ENCODE data around the gene SEC14L5.
"Not testable (repeated sequence)": the region's sequence is repeated elsewhere in the genome, so short reads cannot be mapped to it uniquely, and the experiment has no call there.

Gene SEC14L5

GRCh38 chr16:4954714-4955113 lies 3.4 kb upstream of the SEC14L5 start:
- DNase-seq: no peak

- no peak for DNase-seq
These were observed 760 bp upstream of the SEC14L5 start for GRCh38 chr16:4957420-4957719.

GRCh38 chr16:4958510-4959438 lies 644 bp downstream of the SEC14L5 start:
- DNase-seq: no peak

- DNase-seq: no peak
These were observed 2.4 kb downstream of the SEC14L5 start for GRCh38 chr16:4960579-4960978.

DNA sequence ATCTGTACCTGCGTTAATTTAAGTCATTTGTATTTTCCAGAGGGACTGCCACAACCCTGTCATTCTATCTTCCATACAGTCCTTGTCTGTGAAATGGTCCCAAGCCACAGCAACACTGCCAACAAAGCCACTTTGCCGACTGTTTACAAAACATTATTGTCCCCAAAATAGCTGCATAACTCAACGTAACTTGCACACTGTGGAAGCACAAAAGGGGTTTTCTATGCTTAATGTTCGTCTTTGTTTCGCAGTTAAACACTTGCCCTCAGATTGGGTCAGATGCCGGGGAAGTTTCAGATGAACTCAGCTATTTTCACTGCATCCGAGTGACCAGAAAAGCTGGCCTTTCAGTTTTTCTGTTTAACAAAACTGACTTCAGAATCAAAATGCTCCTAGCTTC lies 4.6 kb downstream of the SEC14L5 start:
- DNase-seq: no peak

GRCh38 chr16:4963527-4963926 lies 5.4 kb downstream of the SEC14L5 start:
- not testable (repeated sequence) for DNase-seq

DNA sequence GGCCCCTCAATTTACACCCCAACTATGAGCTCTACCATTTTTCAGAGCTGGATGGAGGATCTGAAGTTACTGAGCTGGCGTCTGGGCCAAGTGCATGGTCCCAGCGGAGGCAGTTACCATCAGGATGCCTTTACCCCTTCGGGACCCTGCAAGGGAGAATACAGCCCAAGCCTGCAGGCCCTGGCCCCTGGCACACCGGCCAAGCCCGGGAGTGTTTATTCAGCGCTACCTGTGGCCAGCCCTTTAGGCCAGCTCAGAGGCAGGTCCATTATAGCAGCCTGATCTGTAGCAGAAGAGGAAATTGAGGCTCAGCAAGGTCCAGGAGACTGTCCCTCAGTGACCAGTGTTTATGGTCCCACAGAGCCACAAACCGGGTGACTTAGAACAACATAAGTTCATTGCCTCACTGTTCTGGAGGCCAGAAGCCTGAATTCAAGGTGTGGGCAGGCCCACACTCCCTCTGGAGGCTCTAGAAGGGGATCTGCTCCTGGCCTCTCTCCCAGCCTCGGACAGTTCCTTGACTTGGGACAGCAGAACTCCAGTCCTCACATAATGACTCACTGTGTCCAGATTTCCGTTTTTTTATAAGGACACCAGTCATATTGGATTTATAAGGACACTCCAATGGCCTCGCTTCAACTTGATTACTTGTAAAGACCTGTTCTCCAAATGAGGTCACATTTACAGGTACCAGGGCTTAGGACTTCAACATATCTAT lies 8.8 kb downstream of the SEC14L5 start:
- DNase-seq: no peak

- not testable (repeated sequence) for DNase-seq
These were observed 10.1 kb downstream of the SEC14L5 start for GRCh38 chr16:4968278-4968677.

DNA sequence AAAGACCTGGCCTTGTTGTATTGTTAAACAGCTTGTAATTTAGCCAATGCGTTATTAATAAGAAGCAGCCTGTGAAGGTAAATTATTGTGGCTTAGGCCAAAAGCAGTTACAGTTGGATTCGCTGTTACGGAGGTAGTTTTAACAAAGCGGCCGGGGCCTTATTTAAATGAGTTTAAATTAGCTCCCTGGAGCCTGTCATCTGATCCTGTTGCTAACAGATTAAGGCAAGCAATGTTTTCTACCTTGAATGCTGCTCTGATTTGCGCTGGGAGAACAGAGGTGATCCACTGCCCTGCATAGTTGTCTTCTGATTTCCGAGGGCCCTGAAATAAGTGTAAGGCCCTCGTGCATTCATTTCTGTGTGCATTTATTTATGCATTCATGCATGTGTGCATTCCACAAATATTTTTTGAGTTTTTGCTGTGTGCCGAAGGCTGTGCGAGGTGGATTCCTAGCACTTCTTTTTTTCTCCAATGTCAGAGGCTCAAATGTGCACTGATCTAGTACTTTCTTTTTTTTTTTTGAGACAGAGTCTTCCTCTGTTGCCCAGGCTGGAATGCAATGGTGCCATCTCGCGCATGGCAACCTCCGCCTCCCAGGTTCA lies 10.9 kb downstream of the SEC14L5 start:
- DNase-seq: no peak

GRCh38 chr16:4970010-4970409 lies 11.9 kb downstream of the SEC14L5 start:
- no peak for DNase-seq

- DNase-seq: no peak
These were observed 14.9 kb downstream of the SEC14L5 start for GRCh38 chr16:4972938-4973587.

DNA sequence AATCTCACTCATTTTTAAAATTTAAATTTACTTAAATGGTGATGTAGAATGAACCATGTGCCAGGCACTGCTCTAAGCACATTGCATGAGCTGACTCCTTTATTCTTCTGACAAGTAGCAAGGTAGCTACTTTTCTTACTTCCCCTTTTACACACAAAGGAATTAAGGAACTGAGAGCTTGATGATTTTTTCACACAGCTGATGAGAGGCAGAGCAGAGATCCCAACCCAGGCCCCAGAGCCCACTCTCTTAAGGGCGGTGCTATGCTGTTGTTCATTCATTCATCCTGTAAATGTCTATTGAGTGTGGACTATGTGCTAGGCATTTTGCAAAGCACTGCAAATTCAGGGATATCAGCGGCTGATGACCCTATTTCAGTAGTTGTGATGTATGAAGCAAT lies 17.9 kb downstream of the SEC14L5 start:
- DNase-seq: peak in 1 of 2 donors; percentile 13

GRCh38 chr16:4976611-4977145 lies 18.5 kb downstream of the SEC14L5 start:
- no peak for DNase-seq

DNA sequence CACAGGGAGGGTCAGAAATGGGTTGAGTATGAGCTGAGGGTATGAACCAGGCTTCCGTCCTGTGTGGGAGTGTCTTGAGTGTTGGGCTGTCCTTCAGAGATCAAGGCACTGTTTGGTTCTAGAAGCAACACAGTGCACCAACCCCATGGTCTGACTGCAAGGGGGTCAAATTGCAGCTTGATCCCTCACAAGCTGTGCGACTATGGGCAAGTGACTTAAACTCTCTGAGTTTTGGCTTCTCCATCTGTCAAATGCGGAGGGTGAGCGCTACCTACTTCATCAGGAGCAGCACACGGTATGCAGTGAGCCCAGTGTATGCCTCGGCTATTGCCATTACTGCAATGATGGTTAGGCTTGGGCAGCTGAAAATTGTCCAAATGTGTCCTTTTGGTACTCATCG lies 21.0 kb downstream of the SEC14L5 start:
- DNase-seq: no peak

DNA sequence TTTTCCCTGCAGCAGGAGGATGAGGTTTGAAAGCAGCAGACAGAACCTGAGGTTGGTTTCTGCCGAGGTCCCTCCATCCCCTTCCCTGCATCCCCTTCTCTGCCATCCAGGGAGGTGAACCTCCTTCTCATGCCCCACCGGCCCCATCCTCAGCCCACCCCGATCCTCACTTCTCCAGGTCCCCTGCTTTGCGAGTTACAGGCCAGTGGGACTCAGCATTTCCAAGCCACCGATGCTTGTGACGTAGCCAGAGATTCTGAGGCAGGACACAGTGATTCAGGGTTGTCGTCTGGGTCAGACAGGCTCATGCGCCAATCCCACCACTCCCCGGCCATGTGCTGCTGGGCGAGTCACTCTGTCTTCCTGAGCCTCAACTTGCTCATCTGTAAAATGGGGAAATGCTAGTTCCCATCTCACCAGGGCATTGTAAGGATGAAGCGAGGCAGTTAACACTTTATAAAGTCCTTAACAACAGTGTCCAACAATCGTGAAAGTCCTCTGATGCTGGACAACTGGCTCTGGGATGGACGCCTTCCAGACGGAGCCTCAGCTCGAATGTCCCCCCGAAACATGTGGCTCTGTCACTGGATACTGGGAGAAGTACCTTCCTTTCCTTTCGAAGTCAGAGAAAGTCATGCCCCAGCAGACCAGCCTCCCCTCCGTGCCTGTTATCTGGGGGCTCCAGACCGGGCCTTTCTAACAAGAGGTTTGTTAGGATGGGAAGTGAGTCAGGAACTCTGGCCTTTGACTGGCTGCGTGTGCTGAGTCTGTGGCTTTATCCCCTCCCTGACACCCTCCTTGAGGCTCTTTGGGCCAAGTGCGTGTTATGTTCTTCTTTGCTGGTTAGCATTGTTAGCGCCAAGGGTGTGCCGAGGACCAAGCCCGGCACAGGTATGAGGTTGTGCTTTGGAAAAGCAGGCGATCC lies 21.9 kb downstream of the SEC14L5 start:
- no peak for DNase-seq

- no peak for DNase-seq
These were observed 22.6 kb downstream of the SEC14L5 start for GRCh38 chr16:4980691-4981090.

GRCh38 chr16:4981473-4981872 lies 23.3 kb downstream of the SEC14L5 start:
- no peak for DNase-seq

GRCh38 chr16:4982056-4982867 lies 24.1 kb downstream of the SEC14L5 start:
- no peak for DNase-seq

- no peak for DNase-seq
These were observed 26.3 kb downstream of the SEC14L5 start for GRCh38 chr16:4984174-4984990.

- DNase-seq: no peak
These were observed 29.1 kb downstream of the SEC14L5 start for GRCh38 chr16:4987250-4987579.
